Stimulated activated naive B cell treated with anti-CD40 and anti-IgM and Interleukin-4, amounts not matched to agents 10 μg/mL and 1 μg/mL and 100 μg/mL, for 72 hours (primary cell): Measurements from ENCODE around the gene PCCA.

ENCODE experiments used
- ATAC-seq, 2 donors: fragments of 150-1000 bp; cut with Tn5 transposase; replicated peaks; 2 replicates each; pipeline ENCODE4 v1.10.0; 2021; ENCODE audit warnings: moderate library complexity in 1 of 2
- DNase-seq: peaks from one replicate; pipeline ENCODE4 v3.0.0; 2021
- H3K27ac Mint-ChIP-seq: one replicate; pipeline ENCODE4 v1.8.0; 2022; ENCODE audit warnings: mild to moderate bottlenecking, mixed read lengths
- H3K27me3 Mint-ChIP-seq, 2 donors: one replicate each; pipeline ENCODE4 v1.8.0; 2022; ENCODE audit warnings: mixed read lengths in 2 of 2
- H3K36me3 Mint-ChIP-seq, 2 donors: one replicate each; pipeline ENCODE4 v1.8.0; 2022; ENCODE audit warnings: mixed read lengths in 2 of 2, mild to moderate bottlenecking in 1 of 2
- H3K4me1 Mint-ChIP-seq, 2 donors: one replicate each; pipeline ENCODE4 v1.8.0; 2022; ENCODE audit warnings: mixed read lengths in 2 of 2, mild to moderate bottlenecking in 1 of 2
- H3K4me3 Mint-ChIP-seq, 2 donors: one replicate each; pipeline ENCODE4 v1.8.0; 2022; ENCODE audit warnings: mild to moderate bottlenecking in 2 of 2, mixed read lengths in 2 of 2, moderate library complexity in 1 of 2
- H3K9me3 Mint-ChIP-seq, 2 donors: one replicate each; pipeline ENCODE4 v1.8.0; 2022; ENCODE audit warnings: mixed read lengths in 2 of 2, mild to moderate bottlenecking in 1 of 2

PCCA gene

GRCh38 chr13:100108913-100109507 is 20.1 kb downstream of the PCCA start:
- H3K9me3 Mint-ChIP-seq = no peaks in the 10 kb centered on the region
- H3K4me3 Mint-ChIP-seq = no peak overlapping the region
- no peaks in the 10 kb centered on the region for H3K27me3 Mint-ChIP-seq

GRCh38 chr13:100110269-100110668 is 21.4 kb downstream of the PCCA start:
- ATAC-seq (no peak), DNase-seq (no peak)
- H3K4me1 Mint-ChIP-seq = peaks cover 9 to 19% of the 10 kb centered on the region in 2 donors
- H3K4me3 Mint-ChIP-seq = no peak overlapping the region
- no peaks in the 10 kb centered on the region for H3K9me3 Mint-ChIP-seq
- no peaks in the 10 kb centered on the region for H3K27me3 Mint-ChIP-seq
- peaks cover 2 to 14% of the 10 kb centered on the region in 2 donors for H3K36me3 Mint-ChIP-seq
- H3K27ac Mint-ChIP-seq = no peak overlapping the region

More at GRCh38 chr13:100108913-100109507, 20.1 kb downstream of the PCCA start:
- H3K4me1 Mint-ChIP-seq = peaks cover 9 to 20% of the 10 kb centered on the region in 2 donors
- DNase-seq (no peak), ATAC-seq (peak; percentile 16 to 53)
- H3K27ac Mint-ChIP-seq = no peak overlapping the region
- peaks cover 6 to 10% of the 10 kb centered on the region in 2 donors for H3K36me3 Mint-ChIP-seq

GRCh38 chr13:100112186-100112838 is 23.4 kb downstream of the PCCA start:
- Mint-ChIP-seq H3K9me3 (no peaks in the 10 kb centered on the region), H3K4me1 (peaks cover 7 to 10% of the 10 kb centered on the region in 2 donors), H3K27ac (no peak overlapping the region), H3K4me3 (no peak overlapping the region), H3K36me3 (peaks cover 2 to 12% of the 10 kb centered on the region in 2 donors), H3K27me3 (no peaks in the 10 kb centered on the region)
- ATAC-seq (no peak), DNase-seq (no peak)

- no peak overlapping the region for H3K27ac Mint-ChIP-seq
- H3K4me3 Mint-ChIP-seq = no peak overlapping the region
- H3K27me3 Mint-ChIP-seq = no peaks in the 10 kb centered on the region
- H3K9me3 Mint-ChIP-seq = peaks cover 0 to 4% of the 10 kb centered on the region in 2 donors
- no peak for ATAC-seq
- DNase-seq = no peak
- peaks cover 6 to 28% of the 10 kb centered on the region in 2 donors for H3K36me3 Mint-ChIP-seq
- peaks cover 0 to 3% of the 10 kb centered on the region in 2 donors for H3K4me1 Mint-ChIP-seq
Observed at GRCh38 chr13:100115693-100116254, 26.9 kb downstream of the PCCA start.

GRCh38 chr13:100124265-100124664 is 35.4 kb downstream of the PCCA start:
- ATAC-seq = peak; percentile 84 to 96
- no peaks in the 10 kb centered on the region for H3K27me3 Mint-ChIP-seq
- peaks cover 9 to 12% of the 10 kb centered on the region in 2 donors for H3K9me3 Mint-ChIP-seq
- peaks cover 21 to 26% of the 10 kb centered on the region in 2 donors for H3K36me3 Mint-ChIP-seq
- H3K27ac Mint-ChIP-seq = no peak overlapping the region
- H3K4me3 Mint-ChIP-seq = no peak overlapping the region
- DNase-seq = peak; percentile 3
- peaks cover 6 to 13% of the 10 kb centered on the region in 2 donors for H3K4me1 Mint-ChIP-seq

- Mint-ChIP-seq H3K4me1 (peaks cover 12 to 21% of the 10 kb centered on the region in 2 donors), H3K9me3 (peaks cover 8 to 9% of the 10 kb centered on the region in 2 donors), H3K36me3 (peaks cover 16 to 17% of the 10 kb centered on the region in 2 donors), H3K27ac (no peak overlapping the region), H3K27me3 (no peaks in the 10 kb centered on the region), H3K4me3 (no peak overlapping the region)
- no peak for ATAC-seq
- no peak for DNase-seq
Observed at GRCh38 chr13:100125946-100126345, 37.1 kb downstream of the PCCA start.

GRCh38 chr13:100128373-100128772 is 39.5 kb downstream of the PCCA start:
- peaks cover 4 to 6% of the 10 kb centered on the region in 2 donors for H3K36me3 Mint-ChIP-seq
- H3K9me3 Mint-ChIP-seq = no peaks in the 10 kb centered on the region
- ATAC-seq (no peak), DNase-seq (no peak)
- H3K27me3 Mint-ChIP-seq = no peaks in the 10 kb centered on the region
- H3K4me3 Mint-ChIP-seq = no peak overlapping the region
- peaks cover 17 to 21% of the 10 kb centered on the region in 2 donors for H3K4me1 Mint-ChIP-seq
- H3K27ac Mint-ChIP-seq = no peak overlapping the region

- no peak overlapping the region for H3K4me3 Mint-ChIP-seq
- DNase-seq (no peak), ATAC-seq (peak in 1 of 2 donors; percentile 33)
- H3K27me3 Mint-ChIP-seq = no peaks in the 10 kb centered on the region
- H3K27ac Mint-ChIP-seq = no peak overlapping the region
- H3K36me3 Mint-ChIP-seq = peaks cover 4 to 7% of the 10 kb centered on the region in 2 donors
- H3K4me1 Mint-ChIP-seq = peaks cover 17 to 21% of the 10 kb centered on the region in 2 donors
- H3K9me3 Mint-ChIP-seq = no peaks in the 10 kb centered on the region
Observed at GRCh38 chr13:100128838-100129237, 39.9 kb downstream of the PCCA start.

GRCh38 chr13:100129605-100130004 is 40.7 kb downstream of the PCCA start:
- Mint-ChIP-seq H3K4me1 (peaks cover 15 to 16% of the 10 kb centered on the region in 2 donors), H3K27me3 (no peaks in the 10 kb centered on the region), H3K4me3 (peak overlapping the region in 1 of 2 donors; percentile 5), H3K36me3 (peaks cover 4 to 12% of the 10 kb centered on the region in 2 donors), H3K9me3 (no peaks in the 10 kb centered on the region), H3K27ac (peak overlapping the region; percentile 47)
- no peak for DNase-seq
- peak; percentile 51 to 73 for ATAC-seq

- H3K4me3 Mint-ChIP-seq = no peak overlapping the region
- ATAC-seq (no peak), DNase-seq (no peak)
- H3K27me3 Mint-ChIP-seq = no peaks in the 10 kb centered on the region
- H3K36me3 Mint-ChIP-seq = peaks cover 4 to 12% of the 10 kb centered on the region in 2 donors
- H3K9me3 Mint-ChIP-seq = no peaks in the 10 kb centered on the region
- peaks cover 15 to 16% of the 10 kb centered on the region in 2 donors for H3K4me1 Mint-ChIP-seq
- H3K27ac Mint-ChIP-seq = peak overlapping the region; percentile 32
Observed at GRCh38 chr13:100130092-100130491, 41.2 kb downstream of the PCCA start.

GRCh38 chr13:100130930-100131511 is 42.1 kb downstream of the PCCA start:
- ATAC-seq = no peak
- no peaks in the 10 kb centered on the region for H3K27me3 Mint-ChIP-seq
- DNase-seq = no peak
- H3K4me3 Mint-ChIP-seq = no peak overlapping the region
- no peak overlapping the region for H3K27ac Mint-ChIP-seq
- no peaks in the 10 kb centered on the region for H3K9me3 Mint-ChIP-seq
- H3K36me3 Mint-ChIP-seq = peaks cover 4 to 12% of the 10 kb centered on the region in 2 donors
- peaks cover 15 to 16% of the 10 kb centered on the region in 2 donors for H3K4me1 Mint-ChIP-seq

GRCh38 chr13:100131863-100132574 is 43.1 kb downstream of the PCCA start:
- no peaks in the 10 kb centered on the region for H3K9me3 Mint-ChIP-seq
- H3K27ac Mint-ChIP-seq = no peak overlapping the region
- peaks cover 15 to 16% of the 10 kb centered on the region in 2 donors for H3K4me1 Mint-ChIP-seq
- ATAC-seq (peak; percentile 79 to 96), DNase-seq (peak; percentile 39)
- no peaks in the 10 kb centered on the region for H3K27me3 Mint-ChIP-seq
- peaks cover 4 to 12% of the 10 kb centered on the region in 2 donors for H3K36me3 Mint-ChIP-seq
- no peak overlapping the region for H3K4me3 Mint-ChIP-seq

GRCh38 chr13:100138859-100139491 is 50.1 kb downstream of the PCCA start:
- H3K36me3 Mint-ChIP-seq = peaks cover 16 to 20% of the 10 kb centered on the region in 2 donors
- peaks cover 0 to 7% of the 10 kb centered on the region in 2 donors for H3K9me3 Mint-ChIP-seq
- no peaks in the 10 kb centered on the region for H3K27me3 Mint-ChIP-seq
- no peak for ATAC-seq
- H3K4me3 Mint-ChIP-seq = no peak overlapping the region
- no peak for DNase-seq
- H3K4me1 Mint-ChIP-seq = peaks cover 2 to 6% of the 10 kb centered on the region in 2 donors
- no peak overlapping the region for H3K27ac Mint-ChIP-seq
